ENCODE data around the gene ZNF791.
A peak's percentile ranks its signal among the peaks of the same experiment; 100 is the strongest.

The ZNF791 gene

GRCh38 chr19:12581100-12581499 lies 29.6 kb upstream of the ZNF791 start:
- H3K4me3 ChIP-seq (ENCODE audit: low read depth, low read length), result no peak overlapping the region
- no peak for DNase-seq (ENCODE audit: low read depth)
- TF ChIP-seq CTCF (conservative IDR thresholded peaks at IDR 0.05; ENCODE audit: low read depth, low read length), result no peak

- TF ChIP-seq CTCF (conservative IDR thresholded peaks at IDR 0.05; ENCODE audit: low read depth, low read length), result no peak
- no peak for DNase-seq (ENCODE audit: low read depth)
- no peak overlapping the region for H3K4me3 ChIP-seq (ENCODE audit: low read depth, low read length)
Observed at GRCh38 chr19:12596485-12596884, 14.2 kb upstream of the ZNF791 start.

GRCh38 chr19:12596927-12597548 lies 13.7 kb upstream of the ZNF791 start:
- DNase-seq (ENCODE audit: low read depth), result no peak
- no peak for TF ChIP-seq CTCF (conservative IDR thresholded peaks at IDR 0.05; ENCODE audit: low read depth, low read length)
- no peak overlapping the region for H3K4me3 ChIP-seq (ENCODE audit: low read depth, low read length)

GRCh38 chr19:12597594-12597993 lies 13.1 kb upstream of the ZNF791 start:
- TF ChIP-seq CTCF (conservative IDR thresholded peaks at IDR 0.05; ENCODE audit: low read depth, low read length), result no peak
- DNase-seq (ENCODE audit: low read depth), result no peak
- no peak overlapping the region for H3K4me3 ChIP-seq (ENCODE audit: low read depth, low read length)

- DNase-seq (ENCODE audit: low read depth), result peak; percentile 46
- H3K4me3 ChIP-seq (ENCODE audit: low read depth, low read length), result no peak overlapping the region
- TF ChIP-seq CTCF (conservative IDR thresholded peaks at IDR 0.05; ENCODE audit: low read depth, low read length), result no peak
Observed at GRCh38 chr19:12603714-12604113, 7.0 kb upstream of the ZNF791 start.

GRCh38 chr19:12606796-12607195 lies 3.9 kb upstream of the ZNF791 start:
- TF ChIP-seq CTCF (conservative IDR thresholded peaks at IDR 0.05; ENCODE audit: low read depth, low read length), result no peak
- no peak overlapping the region for H3K4me3 ChIP-seq (ENCODE audit: low read depth, low read length)
- no peak for DNase-seq (ENCODE audit: low read depth)

- H3K4me3 ChIP-seq (ENCODE audit: low read depth, low read length), result no peak overlapping the region
- no peak for DNase-seq (ENCODE audit: low read depth)
- TF ChIP-seq CTCF (conservative IDR thresholded peaks at IDR 0.05; ENCODE audit: low read depth, low read length), result no peak
Observed at GRCh38 chr19:12607631-12608030, 3.1 kb upstream of the ZNF791 start.
